ENCODE data around the gene HOXD10. TPM values are rescaled to one million over a fixed set of nuclear protein-coding genes. Genes with fewer than 3 reads are reported as not detected.

Gene HOXD10
- total and polyA plus RNA-seq, 2 of the 13 experiments (the other 11 are each of a cell fraction or from before 2014, with no cell fraction given), result not detected

DNA sequence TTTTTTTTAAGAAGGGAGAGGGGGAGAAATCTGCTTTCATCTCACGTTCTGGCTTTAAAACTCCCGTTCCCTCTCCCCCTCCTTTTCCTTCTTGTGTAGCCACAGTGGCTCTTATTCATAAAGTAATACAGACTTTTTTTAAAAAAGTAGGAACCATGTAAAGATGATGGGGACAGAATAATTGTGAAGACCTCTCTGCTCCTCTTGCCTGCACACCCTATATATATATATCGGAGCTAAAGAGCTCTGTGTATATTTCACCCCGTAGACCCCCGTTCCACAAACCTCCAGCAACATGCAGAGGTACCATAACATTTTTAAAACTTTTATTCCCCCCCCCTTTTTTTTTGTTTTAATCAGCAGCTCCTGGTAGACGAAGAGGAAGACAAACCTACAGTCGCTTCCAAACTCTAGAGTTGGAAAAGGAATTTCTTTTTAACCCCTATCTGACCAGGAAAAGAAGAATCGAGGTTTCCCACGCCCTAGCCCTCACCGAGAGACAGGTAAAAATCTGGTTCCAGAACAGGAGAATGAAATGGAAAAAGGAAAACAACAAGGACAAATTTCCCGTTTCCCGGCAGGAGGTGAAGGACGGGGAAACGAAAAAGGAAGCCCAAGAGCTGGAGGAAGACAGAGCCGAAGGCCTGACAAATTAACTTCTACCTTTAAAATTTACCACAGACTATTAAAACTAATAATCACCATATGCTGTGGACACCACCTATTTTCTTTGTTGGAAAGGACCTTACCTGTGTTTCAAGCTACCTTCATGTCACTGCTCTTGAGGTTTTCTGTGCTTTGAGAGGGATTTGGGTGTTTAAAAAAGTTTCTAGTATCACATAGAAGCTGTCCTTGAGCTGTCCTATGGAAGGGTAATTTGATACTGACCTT, 14.6 kb downstream of the HOXD10 start:
- POLR2A ChIA-PET, result no interaction called here
- BruUV-seq (replicated peaks), result no TSS peak

More for the DNA sequence above, 14.6 kb downstream of the HOXD10 start:
- intact Hi-C loops (cut with micrococcal nuclease; ENCODE audit: unreplicated experiment) (no loop called here), in situ Hi-C loops (cut with HindIII; ENCODE audit: extremely low pct_ligation_motif_present, low pct_unique_long_range_greater_than_20kb) (no loop called here)
- Histone ChIP-seq H3K27me3 (ENCODE audit: control insufficient read depth in 1 of 2, insufficient read depth in 2 of 2, low read length in 2 of 2) (peaks cover 10 to 81% of the 10 kb centered on the region in 2 experiments), H3K4me2 (ENCODE audit: low read depth, low read length) (no peak overlapping the region), H3K4me1 (ENCODE audit: insufficient read depth, low read length) (no peaks in the 10 kb centered on the region), H3K27ac (ENCODE audit: extremely low read length, insufficient read depth, low read length) (no peak overlapping the region), H3K9ac (ENCODE audit: insufficient read depth, low read depth, low read length) (no peak overlapping the region), H3K36me3 (replicated peaks in 1 of 2; ENCODE audit: control insufficient read depth in 1 of 2, insufficient read depth in 2 of 2, low read length in 2 of 2) (no peaks in the 10 kb centered on the region), H2AFZ (ENCODE audit: low read length) (no peak overlapping the region), H3K79me2 (ENCODE audit: insufficient read depth, low read length) (no peaks in the 10 kb centered on the region), H3K9me3 (ENCODE audit: low read length) (no peaks in the 10 kb centered on the region), H3K4me3 (replicated peaks in 1 of 3; ENCODE audit: insufficient read depth in 1 of 3, low read depth in 2 of 3, low read length in 3 of 3) (no peak overlapping the region), H4K20me1 (ENCODE audit: insufficient read depth, low read length) (no peaks in the 10 kb centered on the region)
- DNase-seq (ENCODE audit: low spot score) (no peak), ATAC-seq (no peak), FAIRE-seq (no peak)
- CTCF ChIA-PET (ENCODE audit: low intra/inter-chr PET ratio, low total read pairs), result no interaction called here
- 12% methylated on average over 15 of the region's 15 CpGs for WGBS (ENCODE audit: low lambda C conversion rate)
- no peak for TF ChIP-seq NFYC (CRISPR knock-in tag; IDR thresholded peaks at IDR 0.05)
- no peak for TF ChIP-seq ZFX (CRISPR knock-in tag; IDR thresholded peaks at IDR 0.05; ENCODE audit: low read depth)
- TF ChIP-seq HHEX (CRISPR knock-in tag; IDR thresholded peaks at IDR 0.05), result no peak
- no peak for TF ChIP-seq ZNF292 (CRISPR knock-in tag; IDR thresholded peaks at IDR 0.05; ENCODE audit: borderline replicate concordance, low read depth)
- TF ChIP-seq TGIF2 (CRISPR knock-in tag; IDR thresholded peaks at IDR 0.05), result no peak
- no peak for TF ChIP-seq MTF1 (CRISPR knock-in tag; IDR thresholded peaks at IDR 0.05)
- no peak for TF ChIP-seq ZNF749 (CRISPR knock-in tag; IDR thresholded peaks at IDR 0.05; ENCODE audit: borderline replicate concordance)
- TF ChIP-seq ZNF678 (CRISPR knock-in tag; IDR thresholded peaks at IDR 0.05), result no peak
- TF ChIP-seq ZNF12 (CRISPR knock-in tag; IDR thresholded peaks at IDR 0.05), result no peak
- no peak for TF ChIP-seq TRIM22 (IDR thresholded peaks at IDR 0.05)
- TF ChIP-seq ZFP1 (CRISPR knock-in tag; IDR thresholded peaks at IDR 0.05), result no peak
- no peak for TF ChIP-seq ZNF572 (CRISPR knock-in tag; IDR thresholded peaks at IDR 0.05)
- no peak for TF ChIP-seq MEIS1 (CRISPR knock-in tag; IDR thresholded peaks at IDR 0.05; ENCODE audit: borderline replicate concordance)

All from HepG2 (cell line).